Neuronal stem cell (in vitro differentiated cells): Measurements from ENCODE around the gene GPC5.

ENCODE experiments used
- DNase-seq: peaks from one replicate; pipeline ENCODE4 v3.0.0-alpha.2; 2013; ENCODE audit warnings: low spot score
- H2AFZ ChIP-seq: one replicate; pipeline ENCODE4 v1.6.1; 2013; ENCODE audit warnings: mild to moderate bottlenecking, low read length, inconsistent platforms
- H2AK5ac ChIP-seq: 2 replicates; pipeline ENCODE4 v1.6.1; 2013; ENCODE audit warnings: low read depth, mild to moderate bottlenecking, inconsistent platforms, low read length, moderate library complexity, mixed read lengths
- H2BK120ac ChIP-seq: 2 replicates; pipeline ENCODE4 v1.6.1; 2013; ENCODE audit warnings: low read depth, mild to moderate bottlenecking, inconsistent platforms, low read length, moderate library complexity, mixed read lengths
- H2BK12ac ChIP-seq: one replicate; pipeline ENCODE4 v1.6.1; 2013; ENCODE audit warnings: low read length, inconsistent platforms
- H2BK15ac ChIP-seq: 2 replicates; pipeline ENCODE4 v1.6.1; 2013; ENCODE audit warnings: mild to moderate bottlenecking, low read length, inconsistent platforms, mixed read lengths
- H2BK5ac ChIP-seq: one replicate; pipeline ENCODE4 v1.6.1; 2013; ENCODE audit warnings: inconsistent platforms, mild to moderate bottlenecking, low read length, moderate library complexity
- H3K14ac ChIP-seq: one replicate; pipeline ENCODE4 v1.6.1; 2013; ENCODE audit warnings: low read length, inconsistent platforms
- H3K18ac ChIP-seq: 2 replicates; pipeline ENCODE4 v1.6.1; 2013; ENCODE audit warnings: low read length, inconsistent platforms
- H3K23ac ChIP-seq: 2 replicates; pipeline ENCODE4 v1.6.1; 2013; ENCODE audit warnings: low read depth, mild to moderate bottlenecking, mixed read lengths, low read length, inconsistent platforms; ENCODE audit not compliant: poor library complexity
- H3K27ac ChIP-seq: replicated peaks from 3 replicates; pipeline ENCODE4 v1.5.1; 2013; ENCODE audit warnings: low read length, inconsistent platforms
- H3K27me3 ChIP-seq, 3 experiments: 2 replicates each; pipeline ENCODE4 v1.6.1; 2013; ENCODE audit warnings: low read length in 3 of 3, mild to moderate bottlenecking in 2 of 3, inconsistent platforms in 1 of 3, low read depth in 1 of 3, mixed read lengths in 1 of 3, moderate library complexity in 1 of 3; ENCODE audit not compliant: control insufficient read depth in 3 of 3, insufficient read depth in 3 of 3
- H3K36me3 ChIP-seq, 2 donors: replicated peaks in 1 of 2; 2 replicates each; pipeline ENCODE4 v1.6.1; 2013; ENCODE audit warnings: low read length in 2 of 2; ENCODE audit not compliant: control insufficient read depth in 2 of 2, insufficient read depth in 2 of 2
- H3K4ac ChIP-seq: 2 replicates; pipeline ENCODE4 v1.6.1; 2013; ENCODE audit warnings: inconsistent platforms, mild to moderate bottlenecking, low read length, moderate library complexity
- H3K4me1 ChIP-seq, 2 donors: 1 replicate in 1 of 2; 2 replicates in 1 of 2; pipeline ENCODE4 v1.6.1; 2013; ENCODE audit warnings: low read length in 2 of 2, low read depth in 1 of 2; ENCODE audit not compliant: control insufficient read depth in 2 of 2, insufficient read depth in 1 of 2
- H3K4me2 ChIP-seq: one replicate; pipeline ENCODE4 v1.6.1; 2013; ENCODE audit warnings: mild to moderate bottlenecking, low read length, inconsistent platforms; ENCODE audit not compliant: insufficient read depth, poor library complexity, severe bottlenecking
- H3K4me3 ChIP-seq, 2 donors: 2 replicates each; pipeline ENCODE4 v1.5.1; 2013; ENCODE audit warnings: low read length in 2 of 2, mild to moderate bottlenecking in 2 of 2, inconsistent platforms in 1 of 2, moderate library complexity in 1 of 2
- H3K79me1 ChIP-seq: one replicate; pipeline ENCODE4 v1.6.1; 2013; ENCODE audit warnings: low read depth, mild to moderate bottlenecking, inconsistent platforms, low read length, moderate library complexity
- H3K9ac ChIP-seq: one replicate; pipeline ENCODE4 v1.6.1; 2013; ENCODE audit warnings: mild to moderate bottlenecking, low read depth, low read length, inconsistent platforms; ENCODE audit not compliant: poor library complexity
- H3K9me3 ChIP-seq, 2 donors: replicated peaks in 1 of 2; 2 replicates each; pipeline versions ENCODE3 to v1.6.1; 2013; ENCODE audit warnings: low read length in 2 of 2, mild to moderate bottlenecking in 2 of 2, inconsistent platforms in 1 of 2, low read depth in 1 of 2, mixed read lengths in 1 of 2, moderate library complexity in 1 of 2; ENCODE audit not compliant: control insufficient read depth in 2 of 2, insufficient read depth in 1 of 2
- H4K8ac ChIP-seq: one replicate; pipeline ENCODE4 v1.6.1; 2013; ENCODE audit warnings: low read depth, mild to moderate bottlenecking, inconsistent platforms, low read length, moderate library complexity
- H4K91ac ChIP-seq: one replicate; pipeline ENCODE4 v1.6.1; 2013; ENCODE audit warnings: low read length, low read depth, mild to moderate bottlenecking, inconsistent platforms; ENCODE audit not compliant: poor library complexity
- WGBS, 2 donors: extraction: QIAGEN DNeasy Blood & Tissue Kit; methylation state at CpG; one replicate each; pipeline ENCODE4 v1.1.7; 2013; ENCODE audit warnings: missing lambda C conversion rate in 2 of 2, mixed read lengths in 1 of 2; ENCODE audit not compliant: insufficient read length in 2 of 2, insufficient replicate concordance in 1 of 2; ENCODE audit errors: extremely low coverage in 2 of 2; 5-methylcytosine and 5-hydroxymethylcytosine counted together

Gene GPC5

DNA sequence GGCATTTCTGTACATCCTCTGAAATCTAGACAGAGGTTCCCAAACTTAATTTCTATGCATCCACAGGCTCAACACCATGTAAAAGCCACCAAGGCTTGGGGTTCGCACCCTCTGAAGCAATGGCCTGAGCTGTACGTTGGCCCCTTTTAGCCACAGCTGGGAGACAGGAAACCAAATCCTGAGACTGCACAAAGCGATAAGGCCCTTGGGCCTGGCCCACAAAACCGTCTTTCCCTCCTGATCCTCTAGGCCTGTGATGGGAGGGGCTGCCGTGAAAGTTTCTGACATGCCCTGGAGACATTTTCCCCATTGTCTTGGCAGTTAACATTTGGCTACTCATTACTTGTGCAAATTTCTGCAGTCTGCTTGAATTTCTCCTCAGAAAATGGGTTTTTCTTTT, 766.4 kb downstream of the GPC5 start:
- Histone ChIP-seq H3K9ac (no peak overlapping the region), H2AK5ac (no peak overlapping the region), H2BK15ac (no peak overlapping the region), H3K4ac (no peak overlapping the region), H2BK12ac (no peak overlapping the region), H3K23ac (no peak overlapping the region), H3K14ac (no peak overlapping the region), H3K9me3 (no peaks in the 10 kb centered on the region), H4K8ac (no peak overlapping the region), H4K91ac (no peak overlapping the region), H3K4me3 (no peak overlapping the region), H2BK5ac (no peak overlapping the region), H3K27ac (no peak overlapping the region), H2AFZ (no peak overlapping the region), H3K27me3 (no peaks in the 10 kb centered on the region), H3K4me2 (no peak overlapping the region), H3K18ac (no peak overlapping the region), H3K4me1 (no peaks in the 10 kb centered on the region), H3K36me3 (no peaks in the 10 kb centered on the region), H2BK120ac (no peak overlapping the region), H3K79me1 (no peaks in the 10 kb centered on the region)
- no CpG with 5 or more reads among the region's 5 CpGs for WGBS, 2 donors
- DNase-seq, result no peak

DNA sequence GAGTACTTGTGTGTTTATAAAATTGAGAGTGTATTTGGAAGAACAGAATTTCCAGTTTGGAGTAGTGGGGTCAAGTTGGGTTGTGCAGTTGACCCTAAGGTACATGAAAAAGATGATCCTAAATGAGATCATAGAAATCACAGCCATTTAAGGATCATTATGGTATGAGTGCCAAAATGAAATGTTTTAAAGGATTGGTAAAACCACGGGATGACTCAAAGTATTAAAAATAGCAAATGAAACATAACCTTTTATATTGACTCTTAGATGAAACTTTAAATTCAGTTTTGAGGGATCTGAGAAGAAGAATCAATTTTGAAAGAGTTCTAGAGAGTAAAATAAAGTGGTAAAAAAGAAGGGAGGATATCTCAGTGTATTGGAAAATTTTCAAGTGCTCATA, 773.8 kb downstream of the GPC5 start:
- Histone ChIP-seq H2BK12ac (no peak overlapping the region), H3K9ac (no peak overlapping the region), H4K8ac (no peak overlapping the region), H2BK15ac (no peak overlapping the region), H3K23ac (no peak overlapping the region), H3K4me1 (no peaks in the 10 kb centered on the region), H3K36me3 (no peaks in the 10 kb centered on the region), H2BK5ac (no peak overlapping the region), H2AK5ac (no peak overlapping the region), H3K4ac (no peak overlapping the region), H3K14ac (no peak overlapping the region), H3K9me3 (no peaks in the 10 kb centered on the region), H2AFZ (no peak overlapping the region), H2BK120ac (no peak overlapping the region), H3K27me3 (no peaks in the 10 kb centered on the region), H3K18ac (no peak overlapping the region), H3K4me3 (no peak overlapping the region), H4K91ac (no peak overlapping the region), H3K79me1 (no peaks in the 10 kb centered on the region), H3K27ac (no peak overlapping the region), H3K4me2 (no peak overlapping the region)
- DNase-seq, result no peak
- no CpG with 5 or more reads among the region's 1 CpG for WGBS, 2 donors

GRCh38 chr13:92173254-92173653, 774.8 kb downstream of the GPC5 start:
- Histone ChIP-seq H3K27me3 (no peaks in the 10 kb centered on the region), H2BK12ac (no peak overlapping the region), H2BK120ac (no peak overlapping the region), H3K4ac (no peak overlapping the region), H3K4me1 (no peaks in the 10 kb centered on the region), H4K8ac (no peak overlapping the region), H3K27ac (no peak overlapping the region), H3K23ac (no peak overlapping the region), H3K4me2 (no peak overlapping the region), H3K4me3 (no peak overlapping the region), H3K9ac (no peak overlapping the region), H2BK5ac (no peak overlapping the region), H4K91ac (no peak overlapping the region), H2AK5ac (no peak overlapping the region), H3K9me3 (no peaks in the 10 kb centered on the region), H3K36me3 (no peaks in the 10 kb centered on the region), H2BK15ac (no peak overlapping the region), H3K79me1 (no peaks in the 10 kb centered on the region), H3K18ac (no peak overlapping the region), H3K14ac (no peak overlapping the region), H2AFZ (no peak overlapping the region)
- no CpG with 5 or more reads among the region's 2 CpGs for WGBS, 2 donors
- no peak for DNase-seq

- Histone ChIP-seq H3K27me3 (no peaks in the 10 kb centered on the region), H4K91ac (no peak overlapping the region), H2BK15ac (no peak overlapping the region), H3K4me2 (no peak overlapping the region), H2BK120ac (no peak overlapping the region), H3K9me3 (no peaks in the 10 kb centered on the region), H3K9ac (no peak overlapping the region), H3K4me1 (no peaks in the 10 kb centered on the region), H2AFZ (peak overlapping the region; percentile 59), H2BK5ac (no peak overlapping the region), H3K14ac (no peak overlapping the region), H2AK5ac (no peak overlapping the region), H3K27ac (no peak overlapping the region), H3K79me1 (no peaks in the 10 kb centered on the region), H3K36me3 (no peaks in the 10 kb centered on the region), H4K8ac (no peak overlapping the region), H3K18ac (no peak overlapping the region), H3K4me3 (no peak overlapping the region), H2BK12ac (no peak overlapping the region), H3K23ac (no peak overlapping the region), H3K4ac (no peak overlapping the region)
- DNase-seq, result peak; percentile 14
- WGBS, 2 donors, result no CpG with 5 or more reads among the region's 4 CpGs
These were observed 776.9 kb downstream of the GPC5 start for GRCh38 chr13:92175330-92175729.
